ENCODE measurements around the gene CASP9. TPM values are rescaled to one million over a fixed set of nuclear protein-coding genes. Genes with fewer than 3 reads are reported as not detected.
"Not testable (repeated sequence)": the region's sequence is repeated elsewhere in the genome, so short reads cannot be mapped to it uniquely, and the experiment has no call there.

CASP9 gene
- total RNA-seq, 4 donors from 2014 or later = 9.3 to 37.7 (median 9.7) TPM

- no peak for ATAC-seq (ENCODE audit: low FRiP score)
- DNase-seq (ENCODE audit: low spot score) = no peak
- no peak for TF ChIP-seq CTCF (IDR thresholded peaks at IDR 0.05)
Observed at GRCh38 chr1:15522551-15522950, 1.5 kb downstream of the CASP9 start.

- not testable (repeated sequence) for ATAC-seq (ENCODE audit: low FRiP score); DNase-seq (ENCODE audit: low spot score)
Observed at GRCh38 chr1:15521206-15521906, 2.7 kb downstream of the CASP9 start.

- no peak for TF ChIP-seq CTCF (IDR thresholded peaks at IDR 0.05)
- DNase-seq (ENCODE audit: low spot score) (no peak), ATAC-seq (ENCODE audit: low FRiP score) (no peak)
Observed at GRCh38 chr1:15519625-15520024, 4.4 kb downstream of the CASP9 start.

- no peak for DNase-seq (ENCODE audit: low spot score)
- no peak for ATAC-seq (ENCODE audit: low FRiP score)
- no peak for TF ChIP-seq CTCF (IDR thresholded peaks at IDR 0.05)
Observed at GRCh38 chr1:15515022-15515663, 8.9 kb downstream of the CASP9 start.

- ATAC-seq (ENCODE audit: low FRiP score); DNase-seq (ENCODE audit: low spot score): not testable (repeated sequence)
Observed at GRCh38 chr1:15514557-15514956, 9.5 kb downstream of the CASP9 start.

GRCh38 chr1:15513919-15514318 is 10.1 kb downstream of the CASP9 start:
- DNase-seq (ENCODE audit: low spot score) = no peak
- TF ChIP-seq CTCF (IDR thresholded peaks at IDR 0.05) = no peak
- ATAC-seq (ENCODE audit: low FRiP score) = no peak

GRCh38 chr1:15513192-15513591 is 10.8 kb downstream of the CASP9 start:
- no peak for DNase-seq (ENCODE audit: low spot score)
- no peak for ATAC-seq (ENCODE audit: low FRiP score)
- no peak for TF ChIP-seq CTCF (IDR thresholded peaks at IDR 0.05)

Measured in omental fat pad (tissue), 4 donors.